HFF-Myc (cell line): Measurements from ENCODE around the gene CD300LG.
"Not testable (repeated sequence)": the region's sequence is repeated elsewhere in the genome, so short reads cannot be mapped to it uniquely, and the experiment has no call there.

Source experiments
- DNase-seq: peaks from one replicate; pipeline ENCODE4 v3.0.0-alpha.2; 2011; ENCODE audit warnings: low read depth; ENCODE audit errors: extremely low read depth
- H3K4me3 ChIP-seq: replicated peaks from 2 replicates; pipeline ENCODE4 v1.5.1; 2011; ENCODE audit warnings: low read depth, mild to moderate bottlenecking, control low read depth, low read length
- TF ChIP-seq, protein P1 (sequence below): IDR thresholded peaks from 2 replicates; pipeline ENCODE4 v1.5.1; 2012; ENCODE audit warnings: mild to moderate bottlenecking, low read depth, low read length, control low read depth; ENCODE audit errors: missing control alignments

The CD300LG gene, protein sequence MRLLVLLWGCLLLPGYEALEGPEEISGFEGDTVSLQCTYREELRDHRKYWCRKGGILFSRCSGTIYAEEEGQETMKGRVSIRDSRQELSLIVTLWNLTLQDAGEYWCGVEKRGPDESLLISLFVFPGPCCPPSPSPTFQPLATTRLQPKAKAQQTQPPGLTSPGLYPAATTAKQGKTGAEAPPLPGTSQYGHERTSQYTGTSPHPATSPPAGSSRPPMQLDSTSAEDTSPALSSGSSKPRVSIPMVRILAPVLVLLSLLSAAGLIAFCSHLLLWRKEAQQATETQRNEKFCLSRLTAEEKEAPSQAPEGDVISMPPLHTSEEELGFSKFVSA

DNA sequence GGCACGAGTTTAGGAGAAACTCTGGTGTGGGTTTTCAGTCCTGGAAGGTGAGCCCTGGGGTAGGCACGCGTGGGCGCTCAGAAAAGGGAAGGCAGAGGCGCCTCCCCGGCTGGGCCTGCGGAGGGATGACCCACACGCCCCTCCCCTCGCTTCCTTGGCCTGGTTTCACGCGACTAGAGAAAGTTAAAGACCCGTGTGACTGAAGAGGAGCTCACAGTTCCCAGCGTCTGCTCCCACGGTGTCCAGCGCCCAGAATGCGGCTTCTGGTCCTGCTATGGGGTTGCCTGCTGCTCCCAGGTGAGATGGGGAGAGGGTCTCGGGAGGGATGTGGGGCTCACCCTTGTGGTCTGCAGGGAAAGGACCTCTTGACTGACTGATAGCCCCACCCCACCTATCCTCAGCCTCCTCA is at the start of gene CD300LG:
Gene CD300LG, plus strand, starts transcription at position 214 of the 409 bp plus-strand sequence. Its CDS starts 41 bp downstream, at position 255.
- TF ChIP-seq, protein P1, sequence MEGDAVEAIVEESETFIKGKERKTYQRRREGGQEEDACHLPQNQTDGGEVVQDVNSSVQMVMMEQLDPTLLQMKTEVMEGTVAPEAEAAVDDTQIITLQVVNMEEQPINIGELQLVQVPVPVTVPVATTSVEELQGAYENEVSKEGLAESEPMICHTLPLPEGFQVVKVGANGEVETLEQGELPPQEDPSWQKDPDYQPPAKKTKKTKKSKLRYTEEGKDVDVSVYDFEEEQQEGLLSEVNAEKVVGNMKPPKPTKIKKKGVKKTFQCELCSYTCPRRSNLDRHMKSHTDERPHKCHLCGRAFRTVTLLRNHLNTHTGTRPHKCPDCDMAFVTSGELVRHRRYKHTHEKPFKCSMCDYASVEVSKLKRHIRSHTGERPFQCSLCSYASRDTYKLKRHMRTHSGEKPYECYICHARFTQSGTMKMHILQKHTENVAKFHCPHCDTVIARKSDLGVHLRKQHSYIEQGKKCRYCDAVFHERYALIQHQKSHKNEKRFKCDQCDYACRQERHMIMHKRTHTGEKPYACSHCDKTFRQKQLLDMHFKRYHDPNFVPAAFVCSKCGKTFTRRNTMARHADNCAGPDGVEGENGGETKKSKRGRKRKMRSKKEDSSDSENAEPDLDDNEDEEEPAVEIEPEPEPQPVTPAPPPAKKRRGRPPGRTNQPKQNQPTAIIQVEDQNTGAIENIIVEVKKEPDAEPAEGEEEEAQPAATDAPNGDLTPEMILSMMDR: no peak
- no peak within 1 kb of the TSS for H3K4me3 ChIP-seq
- no peak for DNase-seq

DNA sequence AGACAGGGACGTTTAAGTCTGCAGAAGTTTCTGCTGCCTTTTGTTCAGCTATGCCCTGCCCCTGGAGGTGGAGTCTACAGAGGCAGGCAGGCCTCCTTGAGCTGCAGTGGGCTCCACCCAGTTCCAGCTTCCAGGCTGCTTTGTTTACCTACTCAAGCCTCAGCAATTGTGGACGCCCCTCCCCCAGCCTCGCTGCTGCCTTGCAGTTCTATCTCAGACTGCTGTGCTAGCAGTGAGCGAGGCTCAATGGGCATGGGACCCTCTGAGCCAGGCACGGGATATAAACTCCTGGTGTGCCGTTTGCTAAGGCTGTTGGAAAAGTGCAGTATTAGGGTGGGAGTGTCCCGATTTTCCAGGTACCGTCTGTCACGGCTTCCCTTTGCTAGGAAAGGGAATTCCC is 49.0 kb upstream of the CD300LG start:
- not testable (repeated sequence) for DNase-seq

DNA sequence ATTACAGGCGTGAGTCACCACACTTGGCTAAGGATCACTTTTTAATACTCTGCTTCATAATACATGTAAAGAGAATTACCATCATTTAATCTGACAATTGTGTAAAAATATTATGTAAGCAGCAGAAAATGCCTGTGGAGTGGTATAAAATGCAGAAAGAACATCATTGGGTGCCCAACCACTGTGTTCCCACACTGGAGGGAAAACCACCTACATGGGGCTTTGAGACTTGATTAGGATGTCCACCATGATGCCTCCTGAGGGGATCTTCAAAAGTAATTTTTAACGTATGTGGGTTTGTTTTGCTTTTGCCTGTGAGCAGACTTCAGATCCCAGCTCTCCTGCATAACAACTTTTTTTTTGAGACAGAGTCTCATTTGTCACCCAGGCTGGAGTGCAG is 47.9 kb upstream of the CD300LG start:
- H3K4me3 ChIP-seq: no peak overlapping the region
- no peak for DNase-seq
- TF ChIP-seq, protein P1: no peak

More for the DNA sequence above, 49.0 kb upstream of the CD300LG start:
- not testable (repeated sequence) for H3K4me3 ChIP-seq

DNA sequence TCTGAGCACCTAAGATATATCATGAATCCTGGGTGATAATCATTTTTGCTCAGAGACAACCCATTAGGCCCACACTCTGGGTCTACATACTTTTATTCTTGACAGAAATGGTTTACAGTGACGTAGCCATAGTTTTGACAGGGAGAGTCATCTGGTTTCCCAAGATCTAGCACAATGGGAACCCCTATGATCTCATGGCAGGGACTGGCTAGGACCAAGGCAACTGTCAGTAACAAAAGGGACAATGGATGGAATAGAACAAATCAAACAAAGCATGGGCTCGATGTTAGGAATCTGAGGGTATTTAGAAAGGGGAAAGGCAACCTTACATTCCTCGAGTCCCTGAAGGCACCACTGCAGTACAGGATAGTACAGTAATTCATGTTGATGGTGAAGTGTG is 46.2 kb upstream of the CD300LG start:
- TF ChIP-seq, protein P1: no peak
- no peak overlapping the region for H3K4me3 ChIP-seq
- no peak for DNase-seq

DNA sequence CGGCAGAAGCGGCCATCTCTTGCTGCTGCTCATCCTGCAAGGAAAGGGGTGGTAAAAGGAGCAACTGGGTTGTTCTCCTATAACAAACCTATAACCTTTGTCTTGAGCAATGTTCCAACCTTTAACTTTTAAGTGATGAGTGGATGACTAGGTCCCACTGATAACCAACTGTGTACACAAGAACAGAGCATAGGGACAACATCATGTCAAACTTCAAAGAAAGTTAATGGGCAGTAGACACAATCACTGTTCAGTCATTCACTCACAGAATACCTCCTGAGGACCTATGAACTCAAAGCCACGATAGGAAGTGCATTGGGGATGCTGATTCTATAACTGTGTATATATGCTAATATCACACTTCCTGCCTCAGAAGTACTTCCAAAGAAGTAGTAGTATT is 45.1 kb upstream of the CD300LG start:
- H3K4me3 ChIP-seq: no peak overlapping the region
- TF ChIP-seq, protein P1: no peak
- DNase-seq: no peak

DNA sequence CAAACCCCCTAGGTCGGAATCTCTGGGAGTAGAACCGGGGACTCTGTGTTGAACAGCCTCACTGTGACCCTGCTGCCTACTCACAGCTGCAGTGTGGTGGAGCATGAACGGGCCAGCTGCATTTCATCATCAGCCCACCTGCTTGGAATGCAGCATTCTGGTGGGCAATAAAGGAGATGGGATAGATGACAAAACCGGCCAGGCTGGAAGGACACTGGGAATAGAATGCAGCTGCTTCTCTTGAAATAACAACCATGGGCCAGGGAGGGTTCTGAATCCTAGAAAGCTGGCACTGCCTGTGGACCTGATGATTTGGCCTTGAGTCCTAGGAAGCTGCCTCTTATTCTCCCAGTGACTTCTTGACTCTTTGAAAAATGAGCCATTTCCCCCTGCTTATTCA is 43.2 kb upstream of the CD300LG start:
- H3K4me3 ChIP-seq: no peak overlapping the region
- no peak for DNase-seq
- TF ChIP-seq, protein P1: no peak

DNA sequence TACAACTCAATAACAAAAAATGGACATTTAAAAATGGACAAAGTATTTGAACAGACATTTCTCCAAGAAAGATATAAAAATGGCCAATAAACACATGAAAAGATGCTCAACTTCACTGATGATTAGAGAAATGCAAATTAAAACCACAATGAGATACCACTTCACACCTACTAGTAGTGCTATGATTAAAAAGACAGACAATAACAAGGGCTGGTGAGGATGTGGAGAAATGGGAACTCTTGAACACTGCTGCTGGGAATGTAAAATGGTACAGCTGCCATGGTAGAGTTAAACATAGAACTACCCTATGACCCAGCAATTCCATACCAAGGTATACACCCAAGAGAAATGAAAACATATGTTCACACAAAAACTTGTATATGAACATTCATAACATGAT is 41.9 kb upstream of the CD300LG start:
- DNase-seq: no peak
- TF ChIP-seq, protein P1: no peak
- no peak overlapping the region for H3K4me3 ChIP-seq
